OCI-LY7 (cell line): ENCODE data around the gene AXDND1. TPM values are rescaled to one million over a fixed set of nuclear protein-coding genes. Genes with fewer than 3 reads are reported as not detected.

Source experiments
- BruUV-seq: library from RNA; stranded (reverse); fragments of 400-500 nt; replicated peaks from 2 replicates; lab custom pipeline; 2021; lab: Mats Ljungman, UMichigan
- CTCF ChIA-PET: fragments of 300-600 bp; sonication (Branson Sonifier 250); formaldehyde crosslinking; loops from one replicate; lab custom pipeline; 2022; ENCODE audit warnings: antibody characterized with exemption; ENCODE audit not compliant: unreplicated experiment; lab: Charles Lee
- POLR2A ChIA-PET: fragments of 300-600 bp; sonication (Branson Sonifier 250); formaldehyde crosslinking; loops from one replicate; lab custom pipeline; 2022; ENCODE audit warnings: antibody characterized with exemption; lab: Charles Lee
- DNase-seq: peaks from one replicate; pipeline ENCODE4 v3.0.0-alpha.2; 2015; ENCODE audit warnings: low spot score
- H2AFZ ChIP-seq: fragments of 200-600 bp; sonication (generic), shearing (Covaris generic); 2 replicates; pipeline ENCODE4 v1.6.1; 2014; ENCODE audit warnings: mild to moderate bottlenecking, antibody characterized with exemption, low read length, moderate library complexity
- H3K27ac ChIP-seq: fragments of 200-600 bp; sonication (generic); 2 replicates; pipeline ENCODE4 v1.5.1; 2014; ENCODE audit warnings: mixed run types, low read depth, mild to moderate bottlenecking, moderate library complexity, low read length, inconsistent platforms; ENCODE audit not compliant: poor library complexity, severe bottlenecking
- H3K36me3 ChIP-seq: fragments of 200-600 bp; sonication (generic); 2 replicates; pipeline ENCODE4 v1.6.1; 2014; ENCODE audit warnings: mild to moderate bottlenecking, antibody characterized with exemption, low read length, moderate library complexity, mixed read lengths; ENCODE audit not compliant: insufficient read depth
- H3K4me1 ChIP-seq: fragments of 200-600 bp; sonication (generic); 2 replicates; pipeline ENCODE4 v1.5.1; 2014; ENCODE audit warnings: mild to moderate bottlenecking, low read length; ENCODE audit not compliant: insufficient read depth, poor library complexity, severe bottlenecking
- H3K4me2 ChIP-seq: fragments of 200-600 bp; sonication (generic); 2 replicates; pipeline ENCODE4 v1.6.1; 2014; ENCODE audit warnings: mild to moderate bottlenecking, low read length
- H3K4me3 ChIP-seq: fragments of 200-600 bp; sonication (generic); 2 replicates; pipeline ENCODE4 v1.5.1; 2014; ENCODE audit warnings: mild to moderate bottlenecking, low read depth, low read length; ENCODE audit not compliant: poor library complexity, severe bottlenecking
- H3K79me2 ChIP-seq: fragments of 200-600 bp; sonication (generic); 2 replicates; pipeline ENCODE4 v1.6.1; 2016; ENCODE audit warnings: low read depth, mild to moderate bottlenecking, low read length, moderate library complexity, mixed read lengths; ENCODE audit not compliant: insufficient read depth
- H3K9me2 ChIP-seq: fragments of 200-600 bp; sonication (generic); 2 replicates; pipeline ENCODE4 v1.6.1; 2016; ENCODE audit warnings: mild to moderate bottlenecking, low read length, mixed read lengths; ENCODE audit not compliant: insufficient read depth
- H3K9me3 ChIP-seq: fragments of 200-600 bp; sonication (generic); 2 replicates; pipeline ENCODE4 v1.6.1; 2014; ENCODE audit warnings: mild to moderate bottlenecking, mixed run types, low read length, mixed read lengths
- H4K20me1 ChIP-seq: fragments of 200-600 bp; sonication (generic); 2 replicates; pipeline ENCODE4 v1.6.1; 2014; ENCODE audit warnings: mild to moderate bottlenecking, antibody characterized with exemption, low read length, moderate library complexity, mixed read lengths; ENCODE audit not compliant: insufficient read depth
- CTCF ChIP-seq: fragments of 200-600 bp; sonication (generic); conservative IDR thresholded peaks from 2 replicates; pipeline ENCODE4 v1.5.1; 2014; ENCODE audit warnings: mild to moderate bottlenecking, antibody characterized with exemption, low read length, moderate library complexity, mixed read lengths
- EZH2phosphoT487 ChIP-seq: fragments of 200-600 bp; sonication (generic); IDR thresholded peaks from 2 replicates; pipeline ENCODE4 v1.6.1; 2018; ENCODE audit warnings: low read depth, borderline replicate concordance, mild to moderate bottlenecking, mixed run types, antibody characterized with exemption, low read length, moderate library complexity, mixed read lengths
- intact Hi-C: fragments of 100-400 bp; cut with micrococcal nuclease; formaldehyde crosslinking; loops from one replicate; pipeline ENCODE4 v1.10.0; 2022; ENCODE audit not compliant: unreplicated experiment
- total RNA-seq, 2 experiments: library from RNA; depleted of rRNA in 1 of 2; stranded (reverse); fragments of >200 nt in 1 of 2; shearing (Covaris generic) in 1 of 2; gene quantifications; 2 replicates each; pipeline ENCODE4 v1.2.3, GENCODE V29; 2014 to 2022

AXDND1 gene
- total RNA-seq, 2 experiments from 2014 or later, result 0.16 to 1.8 TPM

DNA sequence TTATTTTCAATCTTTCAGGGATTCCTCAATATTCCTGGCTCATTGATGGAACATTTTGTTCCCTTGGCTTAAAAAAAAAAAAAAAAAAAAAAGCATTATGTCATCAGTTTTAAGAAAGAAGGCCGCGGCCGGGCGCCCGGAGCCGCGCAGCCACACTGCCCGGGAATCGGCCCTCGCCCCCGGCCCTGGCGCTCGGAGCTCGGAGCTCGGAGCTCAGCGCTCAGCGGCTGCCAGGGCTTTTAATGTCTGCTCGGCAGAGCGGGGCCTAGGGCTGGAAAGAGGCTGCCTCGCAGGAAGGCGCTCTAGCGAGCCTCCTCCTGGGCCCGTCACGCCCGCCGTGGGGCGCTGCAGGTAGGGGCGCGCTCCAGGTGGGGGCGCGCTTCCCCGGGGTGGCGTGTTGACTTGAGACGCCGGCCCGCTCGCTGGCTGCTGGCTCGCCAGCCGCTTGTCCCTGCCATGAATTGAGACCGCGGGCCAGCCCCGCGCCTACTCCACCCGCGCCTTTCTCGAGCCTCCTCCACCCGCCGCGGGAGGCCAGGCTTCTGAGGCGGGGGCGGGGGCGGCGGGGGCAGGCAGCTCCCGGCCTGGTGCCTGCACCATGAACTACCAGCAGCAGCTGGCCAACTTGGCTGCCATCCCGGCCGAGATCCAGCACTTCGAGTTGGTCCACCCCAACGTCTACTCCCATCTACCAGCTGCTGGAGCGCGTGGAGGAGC lies 220.5 kb downstream of the AXDND1 start:
- intact Hi-C loops, result no loop called here
- TF ChIP-seq EZH2phosphoT487 (no peak), CTCF (no peak)
- CTCF ChIA-PET, result no interaction called here

GRCh38 chr1:179587336-179587735 lies 221.6 kb downstream of the AXDND1 start:
- TF ChIP-seq EZH2phosphoT487, result no peak
- TF ChIP-seq CTCF, result no peak
- Histone ChIP-seq H3K9me2 (no peaks in the 10 kb centered on the region), H3K36me3 (no peaks in the 10 kb centered on the region), H3K4me3 (no peak overlapping the region), H3K27ac (no peak overlapping the region), H3K4me2 (no peak overlapping the region), H3K9me3 (no peaks in the 10 kb centered on the region), H3K79me2 (no peaks in the 10 kb centered on the region), H4K20me1 (no peaks in the 10 kb centered on the region), H3K4me1 (no peaks in the 10 kb centered on the region), H2AFZ (no peak overlapping the region)
- CTCF ChIA-PET, result no interaction called here
- intact Hi-C loops, result no loop called here
- no peak for DNase-seq
- no TSS peak for BruUV-seq
- POLR2A ChIA-PET, result no interaction called here

More for the DNA sequence above, 220.5 kb downstream of the AXDND1 start:
- Histone ChIP-seq H3K9me2 (no peaks in the 10 kb centered on the region), H3K79me2 (no peaks in the 10 kb centered on the region), H2AFZ (no peak overlapping the region), H3K9me3 (no peaks in the 10 kb centered on the region), H3K4me2 (no peak overlapping the region), H3K4me3 (no peak overlapping the region), H4K20me1 (no peaks in the 10 kb centered on the region), H3K27ac (no peak overlapping the region), H3K36me3 (no peaks in the 10 kb centered on the region), H3K4me1 (no peaks in the 10 kb centered on the region)
- POLR2A ChIA-PET, result interaction anchor here (0.6 kb wide), 1 partner anchor 124 kb away, joined by 3 read pairs; no protein-coding TSS in a partner anchor
- BruUV-seq, result no TSS peak
- no peak for DNase-seq

- Histone ChIP-seq H3K4me2 (no peak overlapping the region), H3K4me3 (no peak overlapping the region), H3K9me3 (no peaks in the 10 kb centered on the region), H3K79me2 (no peaks in the 10 kb centered on the region), H3K36me3 (no peaks in the 10 kb centered on the region), H4K20me1 (no peaks in the 10 kb centered on the region), H2AFZ (no peak overlapping the region), H3K4me1 (no peaks in the 10 kb centered on the region), H3K27ac (no peak overlapping the region), H3K9me2 (no peaks in the 10 kb centered on the region)
- TF ChIP-seq CTCF, result no peak
- no peak for TF ChIP-seq EZH2phosphoT487
- no peak for DNase-seq
- ChIA-PET CTCF (no interaction called here), POLR2A (no interaction called here)
- BruUV-seq, result no TSS peak
- intact Hi-C loops, result no loop called here
These were observed 222.8 kb downstream of the AXDND1 start for GRCh38 chr1:179588425-179589024.
